Spleen (tissue), 7 donors: ENCODE data around the gene HSD17B12.

Experiments
- CTCF ChIP-seq, 11 experiments: fragments of 200-600 bp in 7 of 11; fragments of 450-650 bp in 4 of 11; sonication (generic) in 4 of 11; IDR thresholded peaks in 8 of 11; conservative IDR thresholded peaks in 3 of 11; 1 replicate in 7 of 11; 2 replicates in 4 of 11; pipeline versions ENCODE4 v1.4.0 to v1.8.0; 2016 to 2021; ENCODE audit warnings: antibody characterized with exemption in 11 of 11, inconsistent platforms in 4 of 11, mild to moderate bottlenecking in 1 of 11
- POLR2A ChIP-seq, 3 donors: fragments of 450-650 bp; IDR thresholded peaks; one replicate each; pipeline ENCODE4 v1.5.1; 2017; ENCODE audit warnings: antibody characterized with exemption in 3 of 3, mild to moderate bottlenecking in 1 of 3
- donor health status: DM: no; HTN: no; CAD: no; lungs with moderate emphysema.
- donor health status: DM: no; HTN: no; CAD: no.
- donor health status: DM: no; HTN: no; CAD: no.

- TF ChIP-seq CTCF (IDR thresholded peaks at IDR 0.05 in 8 of 11, conservative IDR thresholded peaks at IDR 0.05 in 3 of 11) = peak in 2 of 11 experiments; percentile 27 to 48
- TF ChIP-seq POLR2A (IDR thresholded peaks at IDR 0.05) = peak; percentile 57 to 94 (median 79)
These were observed at the start of gene HSD17B12 for GRCh38 chr11:43680521-43681400.
